ENCODE measurements around the gene KCNH4. TPM values are rescaled to one million over a fixed set of nuclear protein-coding genes. Genes with fewer than 3 reads are reported as not detected.

KCNH4 gene
- total and polyA plus RNA-seq, 2 donors (not counting 1 experiment from before 2014, with no cell fraction given), result 0.62 to 1.0 TPM

- no peak for ATAC-seq (ENCODE audit: low read depth)
- Histone ChIP-seq H3K4me3 (ENCODE audit: control extremely low read depth in 1 of 5, extremely low read depth in 1 of 5, insufficient read depth in 1 of 5, low read depth in 2 of 5, low read length in 4 of 5) (no peak overlapping the region), H3K27me3 (replicated peaks in 1 of 4; ENCODE audit: control extremely low read depth in 1 of 4, control insufficient read depth in 3 of 4, insufficient read depth in 4 of 4, low read length in 3 of 4) (no peaks in the 10 kb centered on the region), H3K9ac (ENCODE audit: low read length) (no peak overlapping the region), H3K79me2 (ENCODE audit: control insufficient read depth, insufficient read depth, low read length) (no peaks in the 10 kb centered on the region), H3K36me3 (replicated peaks in 1 of 2; ENCODE audit: control extremely low read depth in 1 of 2, control insufficient read depth in 1 of 2, extremely low read depth in 1 of 2, insufficient read depth in 2 of 2, low read length in 1 of 2) (no peaks in the 10 kb centered on the region), H4K20me1 (ENCODE audit: control insufficient read depth, insufficient read depth, low read length, poor library complexity, severe bottlenecking) (no peaks in the 10 kb centered on the region), H2AFZ (ENCODE audit: insufficient read depth, low read depth, low read length, poor library complexity, severe bottlenecking) (no peak overlapping the region), H3K4me1 (ENCODE audit: control insufficient read depth in 2 of 2, insufficient read depth in 2 of 2, low read length in 2 of 2) (peaks cover under 1 to 3% of the 10 kb centered on the region in 2 donors), H3K9me3 (ENCODE audit: control extremely low read depth in 1 of 3, control insufficient read depth in 2 of 3, insufficient read depth in 1 of 3, low read length in 2 of 3) (peaks cover 0 to 11% (median 0%) of the 10 kb centered on the region in 3 donors), H3K4me2 (replicated peaks; ENCODE audit: low read depth, low read length, poor library complexity, severe bottlenecking) (no peak overlapping the region), H3K27ac (ENCODE audit: low read length in 2 of 2) (no peak overlapping the region)
- Mint-ChIP-seq H3K4me3 (no peak overlapping the region), H3K9me3 (ENCODE audit: insufficient read depth) (no peaks in the 10 kb centered on the region), H3K27me3 (no peaks in the 10 kb centered on the region), H3K27ac (no peak overlapping the region), H3K4me1 (peaks cover 9% of the 10 kb centered on the region)
- no peak for TF ChIP-seq EZH2 (IDR thresholded peaks at IDR 0.05; ENCODE audit: borderline replicate concordance, insufficient read depth, low read depth, low read length, poor library complexity, severe bottlenecking)
- no peak for TF ChIP-seq CTCF (IDR thresholded peaks at IDR 0.05)
- no peak for DNase-seq
- 100% methylated on average over 6 of the region's 7 CpGs for WGBS (ENCODE audit: insufficient coverage)
- POLR2A ChIA-PET, result interaction anchor here (0.7 kb wide), 1 partner anchor 418 kb away, joined by 4 read pairs; no protein-coding TSS in a partner anchor
- intact Hi-C loops (cut with micrococcal nuclease), result no loop called here
- CTCF ChIA-PET, result interaction anchor here (1.5 to 1.7 kb wide), 2 partner anchors 21 to 197 kb away, joined by 5 to 6 read pairs; partner anchors contain the start of gene KCNH4
Observed at GRCh38 chr17:42160531-42160910, 20.4 kb downstream of the KCNH4 start.

DNA sequence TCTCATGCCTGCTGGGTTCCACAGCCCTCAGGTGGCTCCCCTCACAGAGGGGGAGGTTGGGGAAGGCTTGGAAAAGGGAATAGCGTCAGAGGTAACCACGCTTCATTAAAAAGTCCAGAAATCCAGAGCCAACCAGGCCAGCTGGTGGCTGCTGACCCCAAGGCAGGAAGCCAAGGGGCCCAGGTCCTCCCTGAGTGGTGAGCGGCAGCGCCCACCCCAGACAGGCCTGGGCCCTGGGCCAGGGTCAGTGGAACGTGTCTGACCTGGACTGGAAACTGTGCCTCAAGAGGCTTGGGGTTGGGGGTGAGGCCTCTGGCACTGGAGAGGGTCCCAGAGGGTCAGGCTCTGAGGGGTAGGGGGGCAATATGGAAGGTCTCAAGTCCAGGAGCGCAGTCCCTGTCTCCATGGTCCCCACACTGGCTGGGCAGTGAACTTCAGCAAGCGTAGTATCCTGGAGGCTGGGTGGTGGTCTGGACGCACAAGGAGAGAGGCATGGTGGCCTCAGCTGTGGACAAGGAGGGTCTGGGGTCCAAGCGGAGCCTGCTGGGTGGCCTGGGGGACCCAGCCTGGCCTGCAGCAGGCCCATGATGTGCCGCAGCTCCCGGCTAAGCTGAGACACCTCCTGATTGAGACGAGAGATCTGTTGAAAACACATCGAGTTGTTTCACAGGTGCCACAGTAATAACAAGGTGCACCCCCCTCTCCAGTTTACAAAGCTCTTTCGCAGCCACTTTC is 21.0 kb downstream of the KCNH4 start:
- no peak for ATAC-seq (ENCODE audit: low read depth)
- POLR2A ChIA-PET, result interaction anchor here (0.7 kb wide), 1 partner anchor 24 kb away, joined by 3 read pairs; no protein-coding TSS in a partner anchor
- no peak overlapping the region for H3K27ac ChIP-seq (ENCODE audit: low read length in 2 of 2)
- no peaks in the 10 kb centered on the region for H4K20me1 ChIP-seq (ENCODE audit: control insufficient read depth, insufficient read depth, low read length, poor library complexity, severe bottlenecking)
- H2AFZ ChIP-seq (ENCODE audit: insufficient read depth, low read depth, low read length, poor library complexity, severe bottlenecking), result no peak overlapping the region
- no peaks in the 10 kb centered on the region for H3K9me3 Mint-ChIP-seq (ENCODE audit: insufficient read depth)
- peaks cover 11% of the 10 kb centered on the region for H3K4me1 Mint-ChIP-seq
- DNase-seq, result no peak
- no peaks in the 10 kb centered on the region for H3K27me3 ChIP-seq (replicated peaks in 1 of 4; ENCODE audit: control extremely low read depth in 1 of 4, control insufficient read depth in 3 of 4, insufficient read depth in 4 of 4, low read length in 3 of 4)
- CTCF ChIA-PET, result interaction anchor here (1.5 to 1.7 kb wide), 2 partner anchors 21 to 197 kb away, joined by 5 to 6 read pairs; partner anchors contain the start of gene KCNH4
- no peak overlapping the region for H3K4me3 Mint-ChIP-seq
- H3K27me3 Mint-ChIP-seq, result no peaks in the 10 kb centered on the region
- H3K9me3 ChIP-seq (ENCODE audit: control extremely low read depth in 1 of 3, control insufficient read depth in 2 of 3, insufficient read depth in 1 of 3, low read length in 2 of 3), result peaks cover 0 to 16% (median 0%) of the 10 kb centered on the region in 3 donors
- H3K9ac ChIP-seq (ENCODE audit: low read length), result no peak overlapping the region
- no peaks in the 10 kb centered on the region for H3K36me3 ChIP-seq (replicated peaks in 1 of 2; ENCODE audit: control extremely low read depth in 1 of 2, control insufficient read depth in 1 of 2, extremely low read depth in 1 of 2, insufficient read depth in 2 of 2, low read length in 1 of 2)
- H3K4me3 ChIP-seq (ENCODE audit: control extremely low read depth in 1 of 5, extremely low read depth in 1 of 5, insufficient read depth in 1 of 5, low read depth in 2 of 5, low read length in 4 of 5), result no peak overlapping the region
- TF ChIP-seq EZH2 (IDR thresholded peaks at IDR 0.05; ENCODE audit: borderline replicate concordance, insufficient read depth, low read depth, low read length, poor library complexity, severe bottlenecking) (no peak), CTCF (IDR thresholded peaks at IDR 0.05) (no peak)
- no peak overlapping the region for H3K27ac Mint-ChIP-seq
- H3K79me2 ChIP-seq (ENCODE audit: control insufficient read depth, insufficient read depth, low read length), result no peaks in the 10 kb centered on the region
- H3K4me1 ChIP-seq (ENCODE audit: control insufficient read depth in 2 of 2, insufficient read depth in 2 of 2, low read length in 2 of 2), result peaks cover 3 to 7% of the 10 kb centered on the region in 2 donors
- intact Hi-C loops (cut with micrococcal nuclease), result no loop called here
- WGBS (ENCODE audit: insufficient coverage), result 92% methylated on average over 13 of the region's 14 CpGs
- no peak overlapping the region for H3K4me2 ChIP-seq (replicated peaks; ENCODE audit: low read depth, low read length, poor library complexity, severe bottlenecking)

Measured in B cell (primary cell).